ENCODE results near the gene RASL10B. TPM values are rescaled to one million over a fixed set of nuclear protein-coding genes. Genes with fewer than 3 reads are reported as not detected.

The RASL10B gene
- polyA plus RNA-seq, 1 donor from 2014 or later = 10.7 TPM

DNA sequence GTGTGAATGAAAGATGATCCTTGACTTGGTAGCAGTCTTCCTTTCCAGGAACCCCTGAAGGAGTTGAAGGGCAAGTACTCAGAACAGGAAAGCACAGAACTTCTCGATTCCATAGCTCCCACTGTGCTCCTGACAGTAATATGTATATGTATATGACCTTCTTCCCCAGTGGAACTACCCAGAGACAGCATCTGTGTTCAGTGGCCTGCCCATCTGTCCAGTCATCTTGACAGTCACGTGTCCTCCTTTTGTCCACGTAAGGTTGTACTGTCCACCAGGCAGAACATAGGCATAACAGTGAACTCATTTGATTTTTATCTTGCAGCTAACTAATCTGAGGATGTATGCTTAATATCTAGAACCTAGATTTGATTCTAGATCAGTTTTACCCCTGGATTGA lies 37.8 kb upstream of the RASL10B start:
- Histone ChIP-seq H3K79me2 (replicated peaks; ENCODE audit: insufficient read depth, low read length) (no peaks in the 10 kb centered on the region), H4K20me1 (ENCODE audit: insufficient read depth) (no peaks in the 10 kb centered on the region), H3K4me2 (ENCODE audit: low read length) (no peak overlapping the region), H3K9me3 (ENCODE audit: low read length) (no peaks in the 10 kb centered on the region), H3K36me3 (ENCODE audit: insufficient read depth, low read length) (peaks cover 6% of the 10 kb centered on the region), H2AFZ (ENCODE audit: low read depth, low read length) (no peak overlapping the region), H3K9me2 (ENCODE audit: insufficient read depth, low read length) (no peaks in the 10 kb centered on the region), H3K4me3 (ENCODE audit: low read length) (no peak overlapping the region), H3K9ac (ENCODE audit: low read length) (no peak overlapping the region), H3F3A (ENCODE audit: insufficient read depth, low read length, poor library complexity, severe bottlenecking) (no peaks in the 10 kb centered on the region), H3K27me3 (ENCODE audit: insufficient read depth, low read depth, low read length) (no peaks in the 10 kb centered on the region), H3K27ac (ENCODE audit: low read length) (no peak overlapping the region)
- TF ChIP-seq TAF1 (IDR thresholded peaks at IDR 0.05; ENCODE audit: low read depth) = no peak

DNA sequence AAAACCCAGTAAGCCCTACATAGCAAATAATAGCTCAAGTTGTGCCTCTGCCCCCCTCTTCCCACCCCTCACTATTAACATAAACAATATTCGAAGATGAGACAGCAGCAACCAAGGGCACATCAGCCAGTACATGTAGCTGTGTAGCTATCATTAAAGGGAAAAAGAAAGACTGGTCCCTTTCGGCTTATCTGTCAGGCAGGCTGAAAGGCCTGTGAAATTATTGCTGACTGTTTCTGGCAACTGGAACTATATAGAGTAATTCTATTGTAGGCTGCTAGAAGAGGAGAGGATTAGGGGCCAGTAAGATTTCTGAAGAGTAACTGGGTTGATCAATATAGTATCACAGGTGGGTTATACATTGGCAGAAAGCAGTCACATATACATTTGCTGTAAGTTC lies 36.5 kb upstream of the RASL10B start:
- Histone ChIP-seq H3K27me3 (ENCODE audit: insufficient read depth, low read depth, low read length) (no peaks in the 10 kb centered on the region), H3K36me3 (ENCODE audit: insufficient read depth, low read length) (peaks cover 6% of the 10 kb centered on the region), H3K9ac (ENCODE audit: low read length) (no peak overlapping the region), H3F3A (ENCODE audit: insufficient read depth, low read length, poor library complexity, severe bottlenecking) (no peaks in the 10 kb centered on the region), H3K4me2 (ENCODE audit: low read length) (no peak overlapping the region), H3K79me2 (replicated peaks; ENCODE audit: insufficient read depth, low read length) (no peaks in the 10 kb centered on the region), H2AFZ (ENCODE audit: low read depth, low read length) (no peak overlapping the region), H3K27ac (ENCODE audit: low read length) (no peak overlapping the region), H3K4me3 (ENCODE audit: low read length) (no peak overlapping the region), H4K20me1 (ENCODE audit: insufficient read depth) (no peaks in the 10 kb centered on the region), H3K9me3 (ENCODE audit: low read length) (no peaks in the 10 kb centered on the region), H3K9me2 (ENCODE audit: insufficient read depth, low read length) (no peaks in the 10 kb centered on the region)
- TF ChIP-seq EP300 (conservative IDR thresholded peaks at IDR 0.05; ENCODE audit: poor library complexity, severe bottlenecking) (no peak), SMC3 (conservative IDR thresholded peaks at IDR 0.05; ENCODE audit: poor library complexity) (no peak)

DNA sequence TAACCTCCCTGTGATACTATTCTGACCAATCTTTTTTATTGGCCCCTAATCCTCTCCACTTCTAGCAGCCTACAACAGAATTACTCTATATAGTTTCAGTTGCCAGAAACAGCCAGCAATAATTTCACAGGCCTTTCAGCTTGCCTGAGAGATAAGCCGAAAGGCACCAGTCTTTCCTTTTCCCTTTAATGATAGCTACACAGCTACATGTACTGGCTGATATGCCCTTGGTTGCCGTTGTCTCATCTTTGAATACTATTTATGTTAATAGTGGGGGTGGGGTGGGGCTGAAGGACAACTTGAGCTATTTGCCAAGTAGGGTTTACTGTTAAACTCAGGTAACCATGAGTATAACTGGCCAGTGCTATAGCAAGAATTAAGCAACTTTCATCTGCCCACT lies 35.8 kb upstream of the RASL10B start:
- H3K9ac ChIP-seq (ENCODE audit: low read length) = no peak overlapping the region
- no peak for TF ChIP-seq CTCF (IDR thresholded peaks at IDR 0.05; ENCODE audit: poor library complexity, severe bottlenecking)
- TF ChIP-seq EP300 (conservative IDR thresholded peaks at IDR 0.05; ENCODE audit: poor library complexity, severe bottlenecking) = no peak
- no peak for TF ChIP-seq POLR2AphosphoS5 (IDR thresholded peaks at IDR 0.05)
- no peak for TF ChIP-seq TAF1 (IDR thresholded peaks at IDR 0.05; ENCODE audit: low read depth)
- TF ChIP-seq MXI1 (conservative IDR thresholded peaks at IDR 0.05; ENCODE audit: poor library complexity, severe bottlenecking) = no peak
- TF ChIP-seq RAD21 (conservative IDR thresholded peaks at IDR 0.05) = no peak
- no peak for TF ChIP-seq REST (IDR thresholded peaks at IDR 0.05; ENCODE audit: borderline replicate concordance)
- no peak for TF ChIP-seq SMC3 (conservative IDR thresholded peaks at IDR 0.05; ENCODE audit: poor library complexity)
- no peak for TF ChIP-seq EZH2 (IDR thresholded peaks at IDR 0.05; ENCODE audit: borderline replicate concordance, insufficient read depth, low read length, poor library complexity, severe bottlenecking)
- H3K79me2 ChIP-seq (replicated peaks; ENCODE audit: insufficient read depth, low read length) = no peaks in the 10 kb centered on the region
- H3K4me3 ChIP-seq (ENCODE audit: low read length) = no peak overlapping the region
- no peaks in the 10 kb centered on the region for H4K20me1 ChIP-seq (ENCODE audit: insufficient read depth)
- H2AFZ ChIP-seq (ENCODE audit: low read depth, low read length) = no peak overlapping the region
- H3K4me2 ChIP-seq (ENCODE audit: low read length) = no peak overlapping the region
- H3K36me3 ChIP-seq (ENCODE audit: insufficient read depth, low read length) = peaks cover 2% of the 10 kb centered on the region
- no peaks in the 10 kb centered on the region for H3K27me3 ChIP-seq (ENCODE audit: insufficient read depth, low read depth, low read length)
- no peak overlapping the region for H3K27ac ChIP-seq (ENCODE audit: low read length)
- H3K9me3 ChIP-seq (ENCODE audit: low read length) = no peaks in the 10 kb centered on the region
- H3F3A ChIP-seq (ENCODE audit: insufficient read depth, low read length, poor library complexity, severe bottlenecking) = no peaks in the 10 kb centered on the region
- no peaks in the 10 kb centered on the region for H3K9me2 ChIP-seq (ENCODE audit: insufficient read depth, low read length)

All from neural cell (in vitro differentiated cells).